AG04449 (cell line): ENCODE data around the gene SYNJ2.

Experiments
- CTCF ChIA-PET: fragments of 350-600 bp; formaldehyde crosslinking; extraction: SDS; loops from one replicate; lab custom pipeline; 2021; ENCODE audit warnings: antibody characterized with exemption; lab: Yijun Ruan, JAX
- POLR2A ChIA-PET: fragments of 400-600, 350-600 bp; formaldehyde crosslinking; extraction: SDS; loops from one replicate; lab custom pipeline; 2020; ENCODE audit warnings: antibody characterized with exemption, inconsistent platforms; lab: Yijun Ruan, JAX
- DNase-seq: peaks from one replicate; pipeline ENCODE4 v3.0.0-alpha.2; 2010; ENCODE audit warnings: low read depth, low spot score
- H3K4me3 ChIP-seq: 2 replicates; pipeline ENCODE4 v1.5.1; 2011; ENCODE audit warnings: low read depth, mild to moderate bottlenecking, control low read depth, low read length
- CTCF ChIP-seq: IDR thresholded peaks from one replicate; pipeline ENCODE4 v1.5.1; 2011; ENCODE audit warnings: mild to moderate bottlenecking, moderate library complexity, low read length, control low read depth, inconsistent platforms; ENCODE audit not compliant: insufficient read depth; ENCODE audit errors: missing control alignments

Gene SYNJ2

GRCh38 chr6:158028421-158028820, 46.8 kb downstream of the SYNJ2 start:
- DNase-seq = no peak
- ChIA-PET CTCF (interaction anchor here (0.8 to 3.1 kb wide), 6 partner anchors 10 to 45 kb away, joined by 3 to 12 read pairs (median 4); no protein-coding TSS in a partner anchor), POLR2A (interaction anchor here (3.4 kb wide), 1 partner anchor 13 kb away, joined by 19 read pairs; no protein-coding TSS in a partner anchor)
- TF ChIP-seq CTCF = no peak
- H3K4me3 ChIP-seq = no peak overlapping the region

- DNase-seq = no peak
- no peak for TF ChIP-seq CTCF
- H3K4me3 ChIP-seq = no peak overlapping the region
- ChIA-PET CTCF (interaction anchor here (0.8 to 3.1 kb wide), 6 partner anchors 10 to 46 kb away, joined by 3 to 12 read pairs (median 4); no protein-coding TSS in a partner anchor), POLR2A (interaction anchor here (0.7 kb wide), 1 partner anchor 42 kb away, joined by 3 read pairs; no protein-coding TSS in a partner anchor)
These were observed 47.2 kb downstream of the SYNJ2 start for GRCh38 chr6:158028876-158029275.

- no peak for DNase-seq
- ChIA-PET POLR2A (interaction anchor here (0.7 kb wide), 1 partner anchor 41 kb away, joined by 3 read pairs; no protein-coding TSS in a partner anchor), CTCF (interaction anchor here (1.1 to 2.6 kb wide), 3 partner anchors 8 to 42 kb away, joined by 4 to 9 read pairs (median 6); no protein-coding TSS in a partner anchor)
- TF ChIP-seq CTCF = no peak
- no peak overlapping the region for H3K4me3 ChIP-seq
These were observed 48.1 kb downstream of the SYNJ2 start for GRCh38 chr6:158029668-158030230.

- ChIA-PET POLR2A (interaction anchor here (0.7 to 1.7 kb wide), 3 partner anchors 27 to 38 kb away, joined by 4 to 8 read pairs (median 4); no protein-coding TSS in a partner anchor), CTCF (interaction anchor here (1.1 to 2.6 kb wide), 3 partner anchors 9 to 41 kb away, joined by 4 to 9 read pairs (median 6); no protein-coding TSS in a partner anchor)
- TF ChIP-seq CTCF = no peak
- H3K4me3 ChIP-seq = no peak overlapping the region
- DNase-seq = no peak
These were observed 49.0 kb downstream of the SYNJ2 start for GRCh38 chr6:158030380-158031300.

GRCh38 chr6:158031381-158032353, 50.0 kb downstream of the SYNJ2 start:
- ChIA-PET CTCF (interaction anchor here (0.8 to 2.6 kb wide), 3 partner anchors 10 to 40 kb away, joined by 3 to 9 read pairs (median 6); no protein-coding TSS in a partner anchor), POLR2A (interaction anchor here (0.7 to 1.7 kb wide), 3 partner anchors 28 to 37 kb away, joined by 4 to 8 read pairs (median 4); no protein-coding TSS in a partner anchor)
- DNase-seq = no peak
- no peak overlapping the region for H3K4me3 ChIP-seq
- TF ChIP-seq CTCF = no peak
